ENCODE data around the gene PLXND1.

Gene PLXND1

GRCh38 chr3:129600348-129600747 is 6.1 kb downstream of the PLXND1 start:
- DNase-seq (ENCODE audit: low read depth): no peak

- peak; percentile 37 for DNase-seq (ENCODE audit: low read depth)
Observed at GRCh38 chr3:129599607-129600006, 6.9 kb downstream of the PLXND1 start.

- no peak for DNase-seq (ENCODE audit: low read depth)
Observed at GRCh38 chr3:129599073-129599472, 7.4 kb downstream of the PLXND1 start.

GRCh38 chr3:129598484-129598883 is 8.0 kb downstream of the PLXND1 start:
- DNase-seq (ENCODE audit: low read depth): no peak

- DNase-seq (ENCODE audit: low read depth): peak; percentile 41
Observed at GRCh38 chr3:129598000-129598381, 8.5 kb downstream of the PLXND1 start.

GRCh38 chr3:129597087-129597999 is 9.1 kb downstream of the PLXND1 start:
- DNase-seq (ENCODE audit: low read depth): peak; percentile 56

GRCh38 chr3:129596194-129597086 is 10.0 kb downstream of the PLXND1 start:
- DNase-seq (ENCODE audit: low read depth): peak; percentile 98

GRCh38 chr3:129595544-129596193 is 10.8 kb downstream of the PLXND1 start:
- DNase-seq (ENCODE audit: low read depth): peak; percentile 37

GRCh38 chr3:129594907-129595390 is 11.5 kb downstream of the PLXND1 start:
- no peak for DNase-seq (ENCODE audit: low read depth)

GRCh38 chr3:129594409-129594808 is 12.1 kb downstream of the PLXND1 start:
- no peak for DNase-seq (ENCODE audit: low read depth)

GRCh38 chr3:129593595-129594339 is 12.7 kb downstream of the PLXND1 start:
- DNase-seq (ENCODE audit: low read depth): no peak

GRCh38 chr3:129593230-129593594 is 13.3 kb downstream of the PLXND1 start:
- no peak for DNase-seq (ENCODE audit: low read depth)

- DNase-seq (ENCODE audit: low read depth): peak; percentile 45
Observed at GRCh38 chr3:129592381-129593131, 13.9 kb downstream of the PLXND1 start.

GRCh38 chr3:129591932-129592331 is 14.5 kb downstream of the PLXND1 start:
- DNase-seq (ENCODE audit: low read depth): no peak

GRCh38 chr3:129590215-129590614 is 16.3 kb downstream of the PLXND1 start:
- no peak for DNase-seq (ENCODE audit: low read depth)

GRCh38 chr3:129587566-129588210 is 18.8 kb downstream of the PLXND1 start:
- DNase-seq (ENCODE audit: low read depth): no peak

- DNase-seq (ENCODE audit: low read depth): peak; percentile 43
Observed at GRCh38 chr3:129586746-129587430, 19.6 kb downstream of the PLXND1 start.

GRCh38 chr3:129585949-129586657 is 20.4 kb downstream of the PLXND1 start:
- no peak for DNase-seq (ENCODE audit: low read depth)

GRCh38 chr3:129584631-129585030 is 21.8 kb downstream of the PLXND1 start:
- DNase-seq (ENCODE audit: low read depth): no peak
